Cardiac fibroblast (primary cell): ENCODE measurements around the gene PRKAG3.

Source experiments
- DNase-seq, 2 donors: peaks; one replicate each; pipeline versions ENCODE4 v3.0.0 to v3.0.0-alpha.2; 2010; ENCODE audit warnings: low read depth in 2 of 2
- H3K4me3 ChIP-seq, 2 donors: replicated peaks in 1 of 2; 1 replicate in 1 of 2; 2 replicates in 1 of 2; pipeline ENCODE4 v1.5.1; 2011; ENCODE audit warnings: low read depth in 2 of 2, low read length in 2 of 2, mild to moderate bottlenecking in 2 of 2, moderate library complexity in 1 of 2
- TF ChIP-seq, protein P1 (sequence below): IDR thresholded peaks from one replicate; pipeline ENCODE4 v1.5.1; 2011; ENCODE audit warnings: low read depth, mild to moderate bottlenecking, low read length, inconsistent platforms

The PRKAG3 gene

DNA sequence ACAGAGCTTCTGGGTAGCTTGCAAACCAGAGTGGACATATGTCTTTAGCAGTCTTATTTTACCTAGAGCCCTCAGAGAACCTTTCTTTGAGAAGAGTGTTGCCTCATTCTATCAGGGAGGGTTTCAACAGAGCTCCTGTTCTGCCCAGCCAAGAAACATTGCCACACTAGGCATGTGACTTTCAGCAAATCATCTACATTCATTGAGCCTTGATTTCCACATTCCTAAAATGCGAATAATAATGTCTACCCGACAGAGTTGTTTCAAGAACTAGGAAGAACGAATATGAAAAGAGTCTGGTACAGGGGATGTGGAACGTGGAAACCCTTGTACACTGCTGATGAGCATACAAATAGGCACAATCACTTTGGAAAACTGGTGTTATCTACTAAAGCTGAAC is 7.8 kb upstream of the PRKAG3 start:
- TF ChIP-seq, protein P1, sequence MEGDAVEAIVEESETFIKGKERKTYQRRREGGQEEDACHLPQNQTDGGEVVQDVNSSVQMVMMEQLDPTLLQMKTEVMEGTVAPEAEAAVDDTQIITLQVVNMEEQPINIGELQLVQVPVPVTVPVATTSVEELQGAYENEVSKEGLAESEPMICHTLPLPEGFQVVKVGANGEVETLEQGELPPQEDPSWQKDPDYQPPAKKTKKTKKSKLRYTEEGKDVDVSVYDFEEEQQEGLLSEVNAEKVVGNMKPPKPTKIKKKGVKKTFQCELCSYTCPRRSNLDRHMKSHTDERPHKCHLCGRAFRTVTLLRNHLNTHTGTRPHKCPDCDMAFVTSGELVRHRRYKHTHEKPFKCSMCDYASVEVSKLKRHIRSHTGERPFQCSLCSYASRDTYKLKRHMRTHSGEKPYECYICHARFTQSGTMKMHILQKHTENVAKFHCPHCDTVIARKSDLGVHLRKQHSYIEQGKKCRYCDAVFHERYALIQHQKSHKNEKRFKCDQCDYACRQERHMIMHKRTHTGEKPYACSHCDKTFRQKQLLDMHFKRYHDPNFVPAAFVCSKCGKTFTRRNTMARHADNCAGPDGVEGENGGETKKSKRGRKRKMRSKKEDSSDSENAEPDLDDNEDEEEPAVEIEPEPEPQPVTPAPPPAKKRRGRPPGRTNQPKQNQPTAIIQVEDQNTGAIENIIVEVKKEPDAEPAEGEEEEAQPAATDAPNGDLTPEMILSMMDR: no peak
- peak; percentile 76 to 84 for DNase-seq
- no peak overlapping the region for H3K4me3 ChIP-seq

DNA sequence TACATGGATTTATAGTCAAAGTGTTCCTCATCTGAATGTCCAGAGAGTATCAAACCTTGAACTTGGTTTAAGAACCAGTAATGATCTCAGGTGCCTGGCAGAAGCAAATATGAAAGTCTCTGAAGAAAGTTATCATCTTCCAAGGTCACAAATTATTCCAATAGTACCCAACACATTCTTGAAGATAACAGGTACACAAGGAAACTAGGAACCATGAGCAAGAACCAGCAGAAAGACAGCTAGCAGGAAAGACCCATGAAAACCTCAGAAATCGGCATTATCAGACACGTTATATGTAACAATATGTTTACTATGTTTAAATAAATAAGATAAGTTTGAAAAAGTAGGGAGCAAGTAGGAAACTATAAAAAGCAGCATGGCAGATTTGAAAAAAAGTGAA is 5.9 kb upstream of the PRKAG3 start:
- TF ChIP-seq, protein P1: no peak
- DNase-seq: no peak
- H3K4me3 ChIP-seq: no peak overlapping the region

DNA sequence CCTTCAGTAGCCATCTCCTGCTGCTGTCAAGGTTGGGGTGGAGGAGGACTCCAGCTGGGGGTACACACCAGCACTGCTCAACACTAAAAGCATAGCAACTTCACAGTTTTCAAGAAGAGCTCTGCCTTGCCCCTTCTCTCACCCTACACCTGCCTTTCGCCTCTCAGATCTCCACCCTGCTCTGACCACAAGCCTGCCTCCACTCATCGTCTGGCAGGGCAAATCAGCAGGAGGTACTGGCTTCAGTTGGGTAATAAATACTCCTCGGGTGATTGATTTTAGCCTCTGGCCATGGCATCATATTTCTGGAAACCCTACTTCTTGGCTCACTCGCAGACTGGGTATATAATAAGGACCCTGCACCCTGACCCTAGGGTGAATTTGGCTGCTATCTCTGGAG is 3.1 kb upstream of the PRKAG3 start:
- TF ChIP-seq, protein P1: no peak
- DNase-seq: no peak
- H3K4me3 ChIP-seq: no peak overlapping the region

GRCh38 chr2:218833023-218833609 is 1.5 kb upstream of the PRKAG3 start:
- no peak overlapping the region for H3K4me3 ChIP-seq
- TF ChIP-seq, protein P1: no peak
- DNase-seq: peak in 1 of 2 donors; percentile 32

GRCh38 chr2:218832520-218832919 is 917 bp upstream of the PRKAG3 start:
- no peak overlapping the region for H3K4me3 ChIP-seq
- DNase-seq: peak in 1 of 2 donors; percentile 37
- TF ChIP-seq, protein P1: no peak

DNA sequence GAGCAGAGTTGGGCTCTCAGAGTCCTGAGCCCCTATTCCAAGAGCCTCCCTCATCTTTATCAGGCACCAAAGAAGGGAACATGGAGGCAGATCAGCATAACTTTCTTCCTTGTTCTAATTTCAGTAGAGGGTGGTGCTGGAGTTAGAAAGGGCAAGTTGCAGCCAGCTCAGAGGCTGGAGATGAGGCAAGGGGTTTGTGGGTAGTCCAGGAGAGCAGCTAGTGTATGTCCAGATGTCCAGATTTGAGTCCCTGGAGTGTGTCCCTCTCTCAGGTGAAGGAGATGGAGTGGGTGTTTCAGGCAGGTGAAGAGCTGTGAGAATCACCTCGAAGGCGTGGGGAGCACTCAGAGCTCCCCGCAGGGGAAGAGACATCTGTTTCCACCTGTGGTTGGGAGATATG is 478 bp upstream of the PRKAG3 start:
- no peak for DNase-seq
- TF ChIP-seq, protein P1: no peak
- H3K4me3 ChIP-seq: no peak overlapping the region
